ENCODE measurements around the gene DIS3L. TPM values are rescaled to one million over a fixed set of nuclear protein-coding genes. Genes with fewer than 3 reads are reported as not detected.
A peak's percentile ranks its signal among the peaks of the same experiment; 100 is the strongest.

Gene DIS3L
- total RNA-seq, 1 donor from 2014 or later: 51.1 TPM

DNA sequence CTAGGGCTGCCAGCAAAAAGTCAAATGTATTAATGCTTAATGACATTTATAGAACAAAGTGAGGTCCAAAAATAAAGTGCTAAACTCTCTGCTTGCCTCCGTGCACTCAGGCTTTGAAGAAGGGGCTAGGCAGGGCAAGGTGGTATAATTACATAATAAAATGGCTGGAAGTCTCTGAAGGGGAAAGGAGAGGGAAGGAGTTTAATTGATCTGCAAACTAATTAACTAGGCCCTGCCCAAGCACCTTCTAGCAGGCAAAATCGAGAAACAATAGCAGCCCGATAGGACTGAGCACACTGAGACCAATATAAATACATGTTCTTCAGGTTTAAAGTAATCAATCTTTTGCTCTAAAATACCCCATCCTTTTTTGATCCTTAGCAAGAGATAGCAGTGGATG lies 13.0 kb downstream of the DIS3L start:
- Mint-ChIP-seq H3K27ac (peak overlapping the region; percentile 54), H3K36me3 (ENCODE audit: insufficient read depth) (peaks cover 21% of the 10 kb centered on the region), H3K4me3 (ENCODE audit: low read depth) (no peak overlapping the region), H3K27me3 (no peaks in the 10 kb centered on the region), H3K9me3 (ENCODE audit: low read depth) (no peaks in the 10 kb centered on the region), H3K4me1 (ENCODE audit: low read depth) (peaks cover 12% of the 10 kb centered on the region)
- DNase-seq (ENCODE audit: low spot score, unreplicated experiment): no peak
- TF ChIP-seq, protein P1, sequence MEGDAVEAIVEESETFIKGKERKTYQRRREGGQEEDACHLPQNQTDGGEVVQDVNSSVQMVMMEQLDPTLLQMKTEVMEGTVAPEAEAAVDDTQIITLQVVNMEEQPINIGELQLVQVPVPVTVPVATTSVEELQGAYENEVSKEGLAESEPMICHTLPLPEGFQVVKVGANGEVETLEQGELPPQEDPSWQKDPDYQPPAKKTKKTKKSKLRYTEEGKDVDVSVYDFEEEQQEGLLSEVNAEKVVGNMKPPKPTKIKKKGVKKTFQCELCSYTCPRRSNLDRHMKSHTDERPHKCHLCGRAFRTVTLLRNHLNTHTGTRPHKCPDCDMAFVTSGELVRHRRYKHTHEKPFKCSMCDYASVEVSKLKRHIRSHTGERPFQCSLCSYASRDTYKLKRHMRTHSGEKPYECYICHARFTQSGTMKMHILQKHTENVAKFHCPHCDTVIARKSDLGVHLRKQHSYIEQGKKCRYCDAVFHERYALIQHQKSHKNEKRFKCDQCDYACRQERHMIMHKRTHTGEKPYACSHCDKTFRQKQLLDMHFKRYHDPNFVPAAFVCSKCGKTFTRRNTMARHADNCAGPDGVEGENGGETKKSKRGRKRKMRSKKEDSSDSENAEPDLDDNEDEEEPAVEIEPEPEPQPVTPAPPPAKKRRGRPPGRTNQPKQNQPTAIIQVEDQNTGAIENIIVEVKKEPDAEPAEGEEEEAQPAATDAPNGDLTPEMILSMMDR (IDR thresholded peaks at IDR 0.05; ENCODE audit: unreplicated experiment): no peak

DNA sequence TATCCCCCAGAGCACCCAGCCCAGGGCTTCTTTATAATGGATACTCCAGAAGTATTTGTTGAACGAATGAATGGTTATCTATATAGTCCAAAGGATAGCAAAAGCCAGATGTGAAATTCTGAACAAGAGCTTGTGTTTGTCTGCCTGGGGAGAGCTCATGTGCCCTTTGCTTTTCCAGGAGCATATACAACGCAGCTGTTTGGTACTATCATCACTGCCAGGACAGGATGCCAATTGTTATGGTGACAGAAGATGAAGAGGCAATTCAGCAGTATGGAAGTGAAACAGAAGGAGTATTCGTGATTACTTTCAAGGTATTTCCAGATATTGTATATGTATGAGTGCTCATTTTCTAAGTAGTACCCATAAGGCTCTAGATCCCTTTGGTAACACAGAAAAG lies 15.2 kb downstream of the DIS3L start:
- H3K4me1 Mint-ChIP-seq (ENCODE audit: low read depth): peaks cover 12% of the 10 kb centered on the region
- H3K9me3 Mint-ChIP-seq (ENCODE audit: low read depth): no peaks in the 10 kb centered on the region
- no peak overlapping the region for H3K4me3 Mint-ChIP-seq (ENCODE audit: low read depth)
- no peaks in the 10 kb centered on the region for H3K27me3 Mint-ChIP-seq
- DNase-seq (ENCODE audit: low spot score, unreplicated experiment): no peak
- H3K36me3 Mint-ChIP-seq (ENCODE audit: insufficient read depth): peaks cover 23% of the 10 kb centered on the region
- no peak overlapping the region for H3K27ac Mint-ChIP-seq
- TF ChIP-seq, protein P1 (IDR thresholded peaks at IDR 0.05; ENCODE audit: unreplicated experiment): no peak

DNA sequence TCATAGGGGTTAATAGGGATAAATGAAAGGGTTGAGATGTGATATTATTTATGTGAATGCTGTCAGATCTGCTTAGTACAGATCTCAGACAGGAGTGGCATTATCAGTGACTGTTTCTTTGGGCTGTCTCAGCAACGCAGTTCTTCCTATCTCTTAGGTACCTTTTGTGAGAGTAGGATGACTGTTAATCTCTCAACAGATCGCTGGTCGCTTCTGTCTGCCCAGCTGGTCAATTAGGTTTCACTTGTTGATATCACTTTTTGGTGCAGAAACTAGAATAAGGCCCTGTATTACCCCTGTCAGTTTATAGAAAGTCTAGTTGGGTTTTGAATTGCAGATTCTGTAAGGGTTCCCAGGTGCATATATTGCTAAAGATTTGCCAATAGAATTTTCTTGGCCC lies 16.5 kb downstream of the DIS3L start:
- DNase-seq (ENCODE audit: low spot score, unreplicated experiment): no peak
- Mint-ChIP-seq H3K4me3 (ENCODE audit: low read depth) (no peak overlapping the region), H3K27ac (no peak overlapping the region), H3K27me3 (no peaks in the 10 kb centered on the region), H3K9me3 (ENCODE audit: low read depth) (no peaks in the 10 kb centered on the region), H3K4me1 (ENCODE audit: low read depth) (peaks cover 12% of the 10 kb centered on the region), H3K36me3 (ENCODE audit: insufficient read depth) (peaks cover 23% of the 10 kb centered on the region)
- TF ChIP-seq, protein P1 (IDR thresholded peaks at IDR 0.05; ENCODE audit: unreplicated experiment): no peak

DNA sequence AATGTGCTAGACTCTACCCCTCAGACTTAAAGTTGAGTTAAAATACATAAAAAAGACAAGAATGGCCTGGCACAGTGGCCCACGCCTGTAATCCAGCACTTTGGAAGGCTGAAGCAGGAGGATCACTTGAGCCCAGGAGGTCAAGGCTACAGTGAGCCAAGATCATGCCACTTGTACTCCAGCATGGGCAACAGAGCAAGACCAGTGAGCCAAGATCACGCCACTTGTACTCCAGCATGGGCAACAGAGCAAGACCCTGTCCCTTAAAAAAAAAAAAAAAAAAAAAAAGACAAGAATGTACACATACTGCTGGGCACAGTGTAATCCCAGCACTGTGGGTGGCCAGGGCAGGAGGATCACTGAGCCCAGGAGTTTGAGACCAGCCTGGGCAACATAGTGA lies 17.4 kb downstream of the DIS3L start:
- Mint-ChIP-seq H3K4me3 (ENCODE audit: low read depth) (no peak overlapping the region), H3K4me1 (ENCODE audit: low read depth) (peaks cover 11% of the 10 kb centered on the region), H3K36me3 (ENCODE audit: insufficient read depth) (peaks cover 28% of the 10 kb centered on the region), H3K9me3 (ENCODE audit: low read depth) (no peaks in the 10 kb centered on the region), H3K27me3 (no peaks in the 10 kb centered on the region), H3K27ac (no peak overlapping the region)
- DNase-seq (ENCODE audit: low spot score, unreplicated experiment): no peak
- TF ChIP-seq, protein P1 (IDR thresholded peaks at IDR 0.05; ENCODE audit: unreplicated experiment): no peak

DNA sequence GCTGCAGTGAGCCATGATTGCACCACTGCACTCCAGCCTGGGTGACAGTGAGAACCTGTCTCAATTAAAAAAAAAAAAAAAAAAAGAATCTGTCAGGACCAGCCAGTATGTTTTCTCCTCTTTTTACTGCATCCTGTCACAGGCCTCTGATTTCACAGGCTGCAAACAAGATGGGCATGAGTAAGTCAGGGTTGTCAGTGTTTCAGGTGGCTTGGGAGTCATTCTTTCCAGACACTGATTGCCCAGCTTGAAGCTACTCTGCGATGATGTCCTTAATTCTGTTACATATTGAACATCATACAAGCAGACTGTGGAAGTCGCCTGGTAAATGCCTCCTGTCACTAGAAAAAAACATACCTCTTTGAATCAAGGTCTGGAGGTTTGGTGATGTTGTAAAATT lies 18.8 kb downstream of the DIS3L start:
- H3K27ac Mint-ChIP-seq: no peak overlapping the region
- peaks cover 33% of the 10 kb centered on the region for H3K36me3 Mint-ChIP-seq (ENCODE audit: insufficient read depth)

More for the DNA sequence above, 18.8 kb downstream of the DIS3L start:
- Mint-ChIP-seq H3K27me3 (no peaks in the 10 kb centered on the region), H3K4me1 (ENCODE audit: low read depth) (no peaks in the 10 kb centered on the region), H3K9me3 (ENCODE audit: low read depth) (no peaks in the 10 kb centered on the region), H3K4me3 (ENCODE audit: low read depth) (no peak overlapping the region)
- TF ChIP-seq, protein P1 (IDR thresholded peaks at IDR 0.05; ENCODE audit: unreplicated experiment): no peak
- DNase-seq (ENCODE audit: low spot score, unreplicated experiment): no peak

Data from progenitor cell of endocrine pancreas (in vitro differentiated cells).